HuH-7.5 (cell line): ENCODE measurements around the gene CFAP299.
"Not testable (repeated sequence)": the region's sequence is repeated elsewhere in the genome, so short reads cannot be mapped to it uniquely, and the experiment has no call there.

Source experiments
- DNase-seq: peaks from one replicate; pipeline ENCODE4 v3.0.0; 2011; ENCODE audit warnings: low spot score

The CFAP299 gene

GRCh38 chr4:80726471-80726870 is 390.9 kb downstream of the CFAP299 start:
- no peak for DNase-seq

GRCh38 chr4:80730158-80730557 is 394.6 kb downstream of the CFAP299 start:
- no peak for DNase-seq

- DNase-seq: no peak
Observed at GRCh38 chr4:80731436-80731835, 395.9 kb downstream of the CFAP299 start.

GRCh38 chr4:80732010-80732409 is 396.5 kb downstream of the CFAP299 start:
- DNase-seq: no peak

- DNase-seq: no peak
Observed at GRCh38 chr4:80740375-80740774, 404.8 kb downstream of the CFAP299 start.

DNA sequence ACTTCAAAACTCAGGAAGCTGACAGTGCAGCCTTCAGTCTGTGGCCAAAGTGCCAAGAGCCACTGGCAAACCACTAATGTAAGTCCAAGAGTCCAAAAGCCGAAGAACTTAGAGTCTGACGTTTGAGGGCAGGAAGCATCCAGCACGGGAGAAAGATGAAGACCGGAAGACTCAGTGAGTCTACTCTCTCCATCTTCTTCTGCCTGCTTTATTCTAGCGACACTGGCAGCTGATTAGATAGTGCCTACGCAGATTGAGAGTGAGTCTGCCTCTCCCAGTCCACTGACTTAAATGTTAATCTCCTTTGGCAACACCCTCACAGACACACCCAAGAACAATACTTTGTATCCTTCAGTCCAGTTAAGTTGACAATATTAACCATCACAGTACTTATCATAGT is 414.0 kb downstream of the CFAP299 start:
- DNase-seq: not testable (repeated sequence)

DNA sequence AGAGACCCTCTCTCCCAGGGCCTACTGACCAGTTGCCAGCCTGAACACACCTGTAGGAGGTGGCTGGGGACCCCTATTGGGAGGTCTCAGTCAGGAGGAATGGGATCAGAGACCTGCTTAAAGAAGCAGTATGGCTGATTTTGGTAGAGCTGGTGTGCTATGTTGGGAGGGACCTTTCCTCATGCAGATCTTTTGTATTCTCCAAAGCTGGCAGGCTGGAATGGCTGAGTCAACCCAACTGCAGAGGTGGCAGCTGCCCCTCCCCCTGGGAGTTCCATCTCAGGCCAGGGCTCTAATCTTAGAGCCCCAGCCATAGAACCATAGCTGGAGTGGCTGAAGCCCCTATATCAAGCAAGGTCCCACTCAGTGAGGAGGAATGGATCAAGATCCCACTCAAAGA is 415.7 kb downstream of the CFAP299 start:
- no peak for DNase-seq

DNA sequence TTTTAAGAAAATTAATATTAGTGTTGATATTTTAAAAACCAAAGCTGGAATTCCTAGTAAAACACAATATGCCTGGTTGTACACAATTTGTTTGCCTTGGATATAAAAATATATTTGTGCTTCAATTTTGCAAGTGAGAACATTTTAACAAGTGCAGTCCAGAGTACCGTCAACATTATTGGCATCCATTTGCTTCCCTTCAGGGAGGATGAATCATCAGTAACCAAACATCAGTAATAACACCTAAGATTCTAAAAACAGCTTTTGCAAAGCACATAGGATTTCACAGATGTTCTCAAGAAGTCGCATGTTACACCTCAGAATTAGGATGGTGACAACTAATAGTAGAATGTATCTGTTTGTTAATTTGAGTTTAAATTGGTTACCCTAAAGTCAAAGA is 432.4 kb downstream of the CFAP299 start:
- DNase-seq: no peak

GRCh38 chr4:80776168-80776567 is 440.6 kb downstream of the CFAP299 start:
- no peak for DNase-seq

GRCh38 chr4:80781431-80781830 is 445.9 kb downstream of the CFAP299 start:
- no peak for DNase-seq

DNA sequence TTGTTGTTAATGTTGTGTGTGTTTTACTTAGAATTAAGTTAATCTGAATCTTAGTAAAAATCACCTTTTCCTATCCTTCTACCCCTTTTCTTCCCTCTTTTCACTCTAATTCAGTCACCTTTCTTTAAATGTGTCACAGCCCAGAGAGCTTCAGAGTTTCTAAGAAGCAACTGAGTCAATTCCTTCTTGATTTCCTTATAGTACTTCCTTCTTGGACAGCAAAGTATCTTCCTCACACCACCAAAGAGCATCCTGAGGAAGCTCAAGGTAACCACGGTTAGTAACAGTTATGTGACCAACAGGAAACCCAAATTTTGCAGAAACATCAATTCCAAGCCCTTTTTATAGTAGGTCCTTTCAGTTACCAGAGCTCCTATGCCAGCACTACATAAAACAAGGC is 451.8 kb downstream of the CFAP299 start:
- no peak for DNase-seq

DNA sequence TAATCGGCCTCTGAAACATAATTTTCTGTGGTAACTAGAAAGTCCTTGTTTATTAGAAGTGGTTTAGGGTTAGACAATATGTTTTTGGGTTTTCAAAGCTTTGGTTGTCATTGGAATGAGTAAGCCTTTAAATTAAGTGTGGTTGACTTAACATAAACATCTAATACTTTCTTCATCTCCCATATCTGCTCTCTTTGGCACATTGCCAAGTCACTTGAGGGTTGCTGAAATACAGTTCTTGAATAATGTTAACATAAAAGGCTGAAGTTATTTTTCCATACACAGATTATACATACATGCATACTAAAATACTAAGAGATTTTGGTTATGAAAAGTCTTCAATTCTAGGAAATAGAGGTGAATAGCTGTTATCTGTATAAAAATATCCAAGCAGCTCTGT is 453.3 kb downstream of the CFAP299 start:
- DNase-seq: no peak

GRCh38 chr4:80790152-80790551 is 454.6 kb downstream of the CFAP299 start:
- DNase-seq: no peak

- not testable (repeated sequence) for DNase-seq
Observed at GRCh38 chr4:80793660-80794059, 458.1 kb downstream of the CFAP299 start.

GRCh38 chr4:80798082-80798481 is 462.6 kb downstream of the CFAP299 start:
- no peak for DNase-seq

GRCh38 chr4:80800719-80801118 is 465.2 kb downstream of the CFAP299 start:
- not testable (repeated sequence) for DNase-seq

DNA sequence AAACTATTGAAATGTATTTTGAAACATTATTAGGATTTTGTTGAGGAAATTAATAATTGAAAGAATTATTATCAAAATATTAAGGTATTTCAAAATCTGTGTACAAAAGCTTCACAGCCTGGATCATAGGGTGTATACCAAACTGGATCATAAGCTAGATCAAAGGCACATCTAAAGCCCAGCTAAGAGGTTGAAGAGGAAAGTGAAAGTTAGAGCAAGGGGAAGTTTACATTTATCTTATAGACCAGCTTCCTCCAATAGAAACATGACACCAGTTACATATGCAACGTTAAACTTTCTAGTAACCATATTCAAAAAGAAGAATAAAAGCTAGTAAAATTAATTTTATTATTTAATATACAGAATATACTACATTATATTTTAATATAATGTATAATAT is 467.8 kb downstream of the CFAP299 start:
- DNase-seq: no peak

GRCh38 chr4:80806472-80806871 is 470.9 kb downstream of the CFAP299 start:
- DNase-seq: no peak

DNA sequence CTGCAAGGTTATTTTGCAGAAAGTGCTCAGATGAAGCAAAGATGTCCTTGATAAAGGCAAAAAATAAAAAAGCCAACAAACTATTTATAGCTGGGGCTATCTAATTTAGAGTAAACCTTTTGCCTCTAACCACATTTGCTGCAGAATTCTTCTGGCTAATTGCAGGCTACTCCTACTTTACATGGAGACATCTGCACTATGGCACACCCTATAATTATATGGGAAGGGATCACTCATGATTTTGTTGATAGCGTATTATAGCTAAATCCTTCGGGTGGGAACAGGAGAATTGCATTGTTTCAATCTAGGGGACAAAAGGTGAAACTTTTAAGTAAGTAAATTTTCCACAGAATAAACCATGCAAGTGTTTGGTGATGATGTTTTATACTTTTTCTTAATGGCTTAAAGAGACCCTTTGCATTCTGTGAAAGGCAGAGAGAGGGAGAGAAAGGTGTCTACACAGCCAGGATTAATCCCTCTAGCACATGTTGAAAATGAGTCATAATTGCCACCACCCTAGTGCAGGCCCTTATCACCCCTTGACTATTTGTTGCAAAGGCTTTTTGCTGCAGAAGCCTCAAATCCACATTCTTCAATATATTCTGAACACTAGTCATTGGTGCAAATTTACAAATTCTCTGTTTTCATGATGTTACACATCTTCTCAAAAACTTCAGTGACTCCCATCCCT is 473.7 kb downstream of the CFAP299 start:
- no peak for DNase-seq

DNA sequence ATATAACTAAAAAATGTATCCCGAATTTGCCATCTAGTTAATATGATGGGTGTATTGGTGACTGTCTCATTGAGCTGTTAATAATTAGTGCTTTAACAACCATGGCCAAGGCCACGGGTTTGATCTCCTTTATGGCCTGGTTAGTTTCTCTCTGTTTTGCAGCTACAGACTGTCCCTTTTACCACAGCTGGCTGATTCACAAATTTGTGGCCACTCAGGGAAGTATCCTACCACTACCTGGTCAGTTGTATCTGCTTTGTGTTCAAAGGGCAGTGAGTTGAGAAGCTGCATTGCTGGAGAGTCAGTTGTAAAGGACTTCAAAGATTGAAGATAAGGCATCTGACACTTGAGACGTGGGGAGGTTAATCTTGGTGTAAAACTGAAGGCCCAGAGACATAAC is 475.9 kb downstream of the CFAP299 start:
- DNase-seq: no peak

GRCh38 chr4:80812145-80812544 is 476.6 kb downstream of the CFAP299 start:
- DNase-seq: no peak

GRCh38 chr4:80814266-80814665 is 478.7 kb downstream of the CFAP299 start:
- no peak for DNase-seq

GRCh38 chr4:80831383-80832361 is 496.1 kb downstream of the CFAP299 start:
- no peak for DNase-seq
